Midbrain (tissue), 1 donor: ENCODE data around the gene MAP7D2.

Experiments used
- DNase-seq: peaks from one replicate; lab custom pipeline; 2025; lab: John Stamatoyannopoulos, UW

Gene MAP7D2

GRCh38 chrX:20112022-20112774, 4.5 kb downstream of the MAP7D2 start:
- no peak for DNase-seq

GRCh38 chrX:20111271-20111670, 5.4 kb downstream of the MAP7D2 start:
- DNase-seq, result no peak

GRCh38 chrX:20101934-20102581, 14.6 kb downstream of the MAP7D2 start:
- DNase-seq, result no peak

- no peak for DNase-seq
Observed at GRCh38 chrX:20091499-20091898, 25.2 kb downstream of the MAP7D2 start.

GRCh38 chrX:20089845-20090244, 26.9 kb downstream of the MAP7D2 start:
- no peak for DNase-seq

- no peak for DNase-seq
Observed at GRCh38 chrX:20080277-20080676, 36.4 kb downstream of the MAP7D2 start.

GRCh38 chrX:20071511-20072079, 45.1 kb downstream of the MAP7D2 start:
- no peak for DNase-seq

GRCh38 chrX:20067709-20068561, 48.8 kb downstream of the MAP7D2 start:
- no peak for DNase-seq

- no peak for DNase-seq
Observed at GRCh38 chrX:20066968-20067708, 49.6 kb downstream of the MAP7D2 start.

- no peak for DNase-seq
Observed at GRCh38 chrX:20063716-20064351, 52.9 kb downstream of the MAP7D2 start.

GRCh38 chrX:20063153-20063552, 53.6 kb downstream of the MAP7D2 start:
- no peak for DNase-seq

GRCh38 chrX:20061855-20062254, 54.9 kb downstream of the MAP7D2 start:
- DNase-seq, result no peak

- no peak for DNase-seq
Observed at GRCh38 chrX:20060961-20061748, 55.6 kb downstream of the MAP7D2 start.

GRCh38 chrX:20059467-20060128, 57.1 kb downstream of the MAP7D2 start:
- DNase-seq, result no peak

GRCh38 chrX:20057479-20057878, 59.2 kb downstream of the MAP7D2 start:
- DNase-seq, result no peak

GRCh38 chrX:20056704-20057103, 60.0 kb downstream of the MAP7D2 start:
- no peak for DNase-seq

- DNase-seq, result no peak
Observed at GRCh38 chrX:20053537-20053936, 63.2 kb downstream of the MAP7D2 start.

- DNase-seq, result no peak
Observed at GRCh38 chrX:20046864-20047263, 69.8 kb downstream of the MAP7D2 start.

- DNase-seq, result no peak
Observed at GRCh38 chrX:20046223-20046622, 70.5 kb downstream of the MAP7D2 start.

GRCh38 chrX:20042221-20042620, 74.5 kb downstream of the MAP7D2 start:
- DNase-seq, result no peak
